WTC11 (cell line): ENCODE data around the gene LBH. TPM values are rescaled to one million over a fixed set of nuclear protein-coding genes. Genes with fewer than 3 reads are reported as not detected.

ENCODE experiments used
- ATAC-seq: fragments of 200-7000 bp; cut with Tn5 transposase; 2 replicates; pipeline ENCODE4 v1.10.0; 2021; ENCODE audit warnings: mild to moderate bottlenecking, moderate library complexity
- CTCF ChIA-PET: fragments of 300-600 bp; sonication (Branson Sonifier 250); formaldehyde crosslinking; loops from one replicate; lab custom pipeline; 2021; ENCODE audit warnings: antibody characterized with exemption; lab: Charles Lee
- POLR2A ChIA-PET: fragments of 350-600 bp; sonication (Branson Sonifier 250); formaldehyde crosslinking; loops from one replicate; lab custom pipeline; 2021; ENCODE audit warnings: antibody characterized with exemption; lab: Charles Lee
- DNase-seq: peaks from one replicate; pipeline ENCODE4 v3.0.0; 2021; ENCODE audit warnings: low spot score
- H3K27ac Mint-ChIP-seq: 2 replicates; pipeline ENCODE4 v1.8.0; 2021; ENCODE audit warnings: mixed read lengths
- H3K27me3 Mint-ChIP-seq: 2 replicates; pipeline ENCODE4 v1.8.0; 2021; ENCODE audit warnings: low read depth, mild to moderate bottlenecking, moderate library complexity, mixed read lengths
- H3K36me3 Mint-ChIP-seq: 2 replicates; pipeline ENCODE4 v1.8.0; 2021; ENCODE audit warnings: mixed read lengths
- H3K4me1 Mint-ChIP-seq: 2 replicates; pipeline ENCODE4 v1.8.0; 2022; ENCODE audit warnings: mixed read lengths
- H3K4me3 Mint-ChIP-seq: 2 replicates; pipeline ENCODE4 v1.8.0; 2021; ENCODE audit warnings: mild to moderate bottlenecking, moderate library complexity, mixed read lengths
- H3K9me3 Mint-ChIP-seq: 2 replicates; pipeline ENCODE4 v1.8.0; 2021; ENCODE audit warnings: mixed read lengths
- ATF2 ChIP-seq: sonication (generic); formaldehyde crosslinking; IDR thresholded peaks from 2 replicates; pipeline ENCODE4 v1.8.1; 2022; ENCODE audit warnings: low read depth, missing genetic modification reagents, borderline replicate concordance
- ATF3 ChIP-seq: sonication (generic); formaldehyde crosslinking; conservative IDR thresholded peaks from 2 replicates; pipeline ENCODE4 v1.8.1; 2022; ENCODE audit warnings: mild to moderate bottlenecking, missing genetic modification reagents
- CDX4 ChIP-seq: fragments of 250-450 bp; sonication (Bioruptor Pico); IDR thresholded peaks from 2 replicates; pipeline ENCODE4 v1.9.0; 2021; ENCODE audit warnings: moderate library complexity, mild to moderate bottlenecking, inconsistent platforms, borderline replicate concordance
- CTCF ChIP-seq: fragments of 200-600 bp; IDR thresholded peaks from 2 replicates; pipeline ENCODE4 v1.8.0; 2022; ENCODE audit warnings: antibody characterized with exemption
- ETV6 ChIP-seq: sonication (generic); formaldehyde crosslinking; IDR thresholded peaks from 2 replicates; pipeline ENCODE4 v1.8.1; 2022; ENCODE audit warnings: mild to moderate bottlenecking, missing genetic modification reagents
- FOXP1 ChIP-seq: sonication (generic); formaldehyde crosslinking; IDR thresholded peaks from 2 replicates; pipeline ENCODE4 v1.8.0; 2022; ENCODE audit warnings: missing genetic modification reagents, mild to moderate bottlenecking, moderate library complexity, borderline replicate concordance
- NFATC4 ChIP-seq: fragments of 250-450 bp; sonication (Bioruptor Pico); IDR thresholded peaks from 2 replicates; pipeline ENCODE4 v1.9.0; 2021; ENCODE audit warnings: mild to moderate bottlenecking
- STAT6 ChIP-seq: sonication (generic); formaldehyde crosslinking; conservative IDR thresholded peaks from 2 replicates; pipeline ENCODE4 v1.8.1; 2023; ENCODE audit warnings: mild to moderate bottlenecking, low read depth, missing genetic modification reagents, moderate library complexity
- ZBTB21 ChIP-seq: sonication (generic); formaldehyde crosslinking; IDR thresholded peaks from 2 replicates; pipeline ENCODE4 v1.8.1; 2023; ENCODE audit warnings: mild to moderate bottlenecking, missing genetic modification reagents, borderline replicate concordance
- ZBTB43 ChIP-seq: sonication (generic); formaldehyde crosslinking; IDR thresholded peaks from 2 replicates; pipeline ENCODE4 v1.8.1; 2023; ENCODE audit warnings: mild to moderate bottlenecking, missing genetic modification reagents
- ZNF281 ChIP-seq: sonication (generic); formaldehyde crosslinking; IDR thresholded peaks from 2 replicates; pipeline ENCODE4 v1.8.0; 2023; ENCODE audit warnings: mild to moderate bottlenecking, missing genetic modification reagents
- ZNF425 ChIP-seq: fragments of 250-450 bp; sonication (Bioruptor Pico); conservative IDR thresholded peaks from 2 replicates; pipeline ENCODE4 v1.9.0; 2021; ENCODE audit warnings: mild to moderate bottlenecking
- ZNF671 ChIP-seq: fragments of 250-450 bp; sonication (Bioruptor Pico); IDR thresholded peaks from 2 replicates; pipeline ENCODE4 v1.8.0; 2021; ENCODE audit warnings: mild to moderate bottlenecking
- total RNA-seq: library from RNA; stranded (reverse); gene quantifications from 3 replicates; pipeline ENCODE4 v1.2.3, GENCODE V29; 2021

The LBH gene
- total RNA-seq, 1 experiment from 2014 or later, result 47.3 TPM

- no peaks in the 10 kb centered on the region for H3K9me3 Mint-ChIP-seq
- DNase-seq, result no peak
- no peak overlapping the region for H3K4me3 Mint-ChIP-seq
- no peak overlapping the region for H3K27ac Mint-ChIP-seq
- H3K4me1 Mint-ChIP-seq, result peaks cover 35% of the 10 kb centered on the region
- peaks cover 3% of the 10 kb centered on the region; the same call in 1 of the 2 replicates for H3K27me3 Mint-ChIP-seq
- POLR2A ChIA-PET, result no interaction called here
- CTCF ChIA-PET, result no interaction called here
- H3K36me3 Mint-ChIP-seq, result no peaks in the 10 kb centered on the region
- no peak for TF ChIP-seq ZNF671 (CRISPR knock-in tag)
- TF ChIP-seq STAT6 (CRISPR knock-in tag), result no peak
- no peak for TF ChIP-seq ZNF281 (CRISPR knock-in tag)
- no peak for TF ChIP-seq NFATC4 (CRISPR knock-in tag)
- no peak for TF ChIP-seq CTCF
- no peak for TF ChIP-seq ETV6 (CRISPR knock-in tag)
- TF ChIP-seq ZNF425 (CRISPR knock-in tag), result no peak
- TF ChIP-seq CDX4 (CRISPR knock-in tag), result no peak
- TF ChIP-seq ATF3, result no peak
- TF ChIP-seq ZBTB43, result no peak
- no peak for TF ChIP-seq FOXP1 (CRISPR knock-in tag)
- TF ChIP-seq ATF2 (CRISPR knock-in tag), result no peak
- no peak for TF ChIP-seq ZBTB21
- TF ChIP-seq, all 79 proteins: peak for 0
- no peak for ATAC-seq
Measured at GRCh38 chr2:30222031-30222430, 9.3 kb upstream of the LBH start.
